H54 (cell line): Measurements from ENCODE around the gene RABL6.

ENCODE experiments used
- DNase-seq: peaks from one replicate; pipeline ENCODE4 v3.0.0; 2011; ENCODE audit warnings: low spot score, mixed read lengths; ENCODE audit not compliant: insufficient read length
- FAIRE-seq: peaks from 3 replicates; lab custom pipeline; 2011; peaks lifted over from hg19 to GRCh38; lab: Jason Lieb, UNC
- POLR2A ChIP-seq: IDR thresholded peaks from 2 replicates; pipeline ENCODE4 v1.6.1; 2011; ENCODE audit warnings: low read depth, mild to moderate bottlenecking, low read length

Gene RABL6

GRCh38 chr9:136853596-136854112 is 45.9 kb downstream of the RABL6 start:
- no peak for DNase-seq
- no peak for FAIRE-seq
- no peak for TF ChIP-seq POLR2A

- no peak for TF ChIP-seq POLR2A
- DNase-seq (no peak), FAIRE-seq (no peak)
Observed at GRCh38 chr9:136854113-136854841, 46.5 kb downstream of the RABL6 start.

GRCh38 chr9:136854842-136855460 is 47.2 kb downstream of the RABL6 start:
- TF ChIP-seq POLR2A: no peak
- no peak for FAIRE-seq
- no peak for DNase-seq

DNA sequence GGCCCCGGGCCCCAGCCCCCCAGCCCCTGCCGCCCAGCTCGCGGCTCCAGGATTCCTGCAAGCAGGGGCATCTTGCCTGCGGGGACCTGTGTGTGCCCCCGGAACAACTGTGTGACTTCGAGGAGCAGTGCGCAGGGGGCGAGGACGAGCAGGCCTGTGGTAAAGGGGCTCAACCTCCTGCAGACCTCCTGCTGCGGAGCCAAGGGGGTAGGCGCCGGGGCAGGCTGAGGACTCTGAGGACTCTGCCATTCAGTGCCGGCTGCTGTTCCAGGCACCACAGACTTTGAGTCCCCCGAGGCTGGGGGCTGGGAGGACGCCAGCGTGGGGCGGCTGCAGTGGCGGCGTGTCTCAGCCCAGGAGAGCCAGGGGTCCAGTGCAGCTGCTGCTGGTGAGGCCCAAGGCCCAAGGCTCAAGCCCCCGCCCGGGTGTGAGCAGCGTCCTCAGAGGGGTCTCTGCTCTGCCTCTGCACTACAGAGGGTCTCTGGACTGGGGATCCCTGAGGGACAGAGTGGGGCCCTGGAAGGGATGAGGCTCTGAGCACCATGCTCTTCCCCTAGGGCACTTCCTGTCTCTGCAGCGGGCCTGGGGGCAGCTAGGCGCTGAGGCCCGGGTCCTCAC is 47.8 kb downstream of the RABL6 start:
- DNase-seq (no peak), FAIRE-seq (no peak)
- no peak for TF ChIP-seq POLR2A

DNA sequence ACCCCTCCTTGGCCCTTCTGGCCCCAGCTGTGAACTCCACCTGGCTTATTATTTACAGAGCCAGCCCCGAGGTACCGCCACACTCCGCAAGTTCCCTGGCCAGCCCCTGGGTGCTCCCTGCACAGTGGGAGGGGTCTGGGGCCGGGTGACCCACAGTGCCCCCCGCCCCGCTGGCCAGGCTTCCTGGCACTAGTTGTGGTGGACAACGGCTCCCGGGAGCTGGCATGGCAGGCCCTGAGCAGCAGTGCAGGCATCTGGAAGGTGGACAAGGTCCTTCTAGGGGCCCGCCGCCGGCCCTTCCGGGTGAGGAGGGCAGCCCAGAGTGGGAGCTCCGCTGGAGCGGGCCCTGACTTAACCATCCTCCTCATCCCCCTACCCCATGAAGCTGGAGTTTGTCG is 48.3 kb downstream of the RABL6 start:
- DNase-seq: no peak
- FAIRE-seq: no peak
- no peak for TF ChIP-seq POLR2A

DNA sequence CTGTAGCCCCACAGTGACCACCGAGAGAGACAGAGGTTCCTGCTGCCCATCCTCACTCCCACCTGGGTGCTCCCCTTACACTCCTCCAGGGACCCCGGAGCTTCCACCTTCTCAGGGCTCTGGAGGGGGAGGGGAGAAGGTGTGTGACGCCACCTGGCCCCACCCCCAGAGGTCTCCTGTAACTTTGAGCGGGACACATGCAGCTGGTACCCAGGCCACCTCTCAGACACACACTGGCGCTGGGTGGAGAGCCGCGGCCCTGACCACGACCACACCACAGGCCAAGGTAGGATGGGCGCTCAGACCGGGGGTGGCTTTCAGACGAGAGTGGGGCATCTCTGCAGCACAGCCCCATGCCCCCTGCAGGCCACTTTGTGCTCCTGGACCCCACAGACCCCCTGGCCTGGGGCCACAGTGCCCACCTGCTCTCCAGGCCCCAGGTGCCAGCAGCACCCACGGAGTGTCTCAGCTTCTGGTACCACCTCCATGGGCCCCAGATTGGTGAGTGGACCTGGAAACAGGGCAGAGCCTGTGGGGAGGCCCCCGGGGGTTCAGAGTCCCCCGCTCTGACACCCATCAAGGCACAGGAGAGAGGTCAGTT is 48.9 kb downstream of the RABL6 start:
- TF ChIP-seq POLR2A: no peak
- no peak for FAIRE-seq
- no peak for DNase-seq

DNA sequence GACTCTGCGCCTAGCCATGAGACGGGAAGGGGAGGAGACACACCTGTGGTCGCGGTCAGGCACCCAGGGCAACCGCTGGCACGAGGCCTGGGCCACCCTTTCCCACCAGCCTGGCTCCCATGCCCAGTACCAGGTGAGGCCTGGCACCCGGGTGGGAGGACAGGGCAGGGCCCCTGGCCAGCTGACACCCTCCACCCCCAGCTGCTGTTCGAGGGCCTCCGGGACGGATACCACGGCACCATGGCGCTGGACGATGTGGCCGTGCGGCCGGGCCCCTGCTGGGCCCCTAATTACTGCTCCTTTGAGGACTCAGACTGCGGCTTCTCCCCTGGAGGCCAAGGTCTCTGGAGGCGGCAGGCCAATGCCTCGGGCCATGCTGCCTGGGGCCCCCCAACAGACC is 49.4 kb downstream of the RABL6 start:
- TF ChIP-seq POLR2A: no peak
- no peak for FAIRE-seq
- DNase-seq: no peak

DNA sequence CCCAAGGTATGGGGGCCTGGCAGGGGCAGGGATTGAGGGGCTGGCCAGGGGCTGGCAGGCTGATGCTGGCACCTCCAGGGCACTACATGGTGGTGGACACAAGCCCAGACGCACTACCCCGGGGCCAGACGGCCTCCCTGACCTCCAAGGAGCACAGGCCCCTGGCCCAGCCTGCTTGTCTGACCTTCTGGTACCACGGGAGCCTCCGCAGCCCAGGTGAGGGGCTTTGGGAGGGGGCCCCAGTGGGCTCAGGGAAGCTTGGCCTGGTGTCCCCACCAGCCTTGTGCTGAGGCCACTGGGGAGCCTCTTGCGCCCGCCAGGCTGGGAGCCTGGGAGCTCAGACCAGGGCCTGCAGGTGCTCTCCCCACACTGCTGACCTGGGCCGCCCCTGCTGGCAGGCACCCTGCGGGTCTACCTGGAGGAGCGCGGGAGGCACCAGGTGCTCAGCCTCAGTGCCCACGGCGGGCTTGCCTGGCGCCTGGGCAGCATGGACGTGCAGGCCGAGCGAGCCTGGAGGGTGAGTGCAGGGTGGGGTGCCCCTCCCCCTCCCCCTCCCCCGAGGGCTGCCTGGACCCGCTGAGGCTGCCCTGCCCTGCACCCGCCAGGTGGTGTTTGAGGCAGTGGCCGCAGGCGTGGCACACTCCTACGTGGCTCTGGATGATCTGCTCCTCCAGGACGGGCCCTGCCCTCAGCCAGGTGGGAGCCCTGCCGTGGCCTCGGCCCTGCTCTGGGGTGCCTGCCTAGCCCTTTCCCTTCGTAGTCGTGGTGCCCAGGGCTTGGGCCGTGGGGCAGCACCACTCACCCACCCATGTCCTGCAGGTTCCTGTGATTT is 50.0 kb downstream of the RABL6 start:
- no peak for FAIRE-seq
- no peak for TF ChIP-seq POLR2A
- no peak for DNase-seq

DNA sequence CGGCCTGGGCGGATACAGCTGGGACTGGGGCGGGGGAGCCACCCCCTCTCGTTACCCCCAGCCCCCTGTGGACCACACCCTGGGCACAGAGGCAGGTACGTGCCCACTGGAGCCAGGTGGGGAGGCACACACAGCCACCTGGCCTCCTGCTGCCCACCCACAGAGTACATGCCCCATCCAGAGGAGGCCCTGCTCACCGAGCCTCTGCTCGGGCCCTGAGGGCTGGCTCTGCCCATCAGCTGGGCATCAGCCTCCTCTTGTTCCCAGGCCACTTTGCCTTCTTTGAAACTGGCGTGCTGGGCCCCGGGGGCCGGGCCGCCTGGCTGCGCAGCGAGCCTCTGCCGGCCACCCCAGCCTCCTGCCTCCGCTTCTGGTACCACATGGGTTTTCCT is 50.7 kb downstream of the RABL6 start:
- FAIRE-seq (no peak), DNase-seq (no peak)
- no peak for TF ChIP-seq POLR2A

- TF ChIP-seq POLR2A: no peak
- DNase-seq (peak; percentile 94), FAIRE-seq (peak; percentile 75)
Observed at GRCh38 chr9:136858844-136859757, 51.4 kb downstream of the RABL6 start.

- no peak for TF ChIP-seq POLR2A
- no peak for DNase-seq
- FAIRE-seq: no peak
Observed at GRCh38 chr9:136860529-136860928, 52.8 kb downstream of the RABL6 start.
